Osteocyte (in vitro differentiated cells): Measurements from ENCODE around the gene YARS2. TPM values are rescaled to one million over a fixed set of nuclear protein-coding genes. Genes with fewer than 3 reads are reported as not detected.

Source experiments
- DNase-seq: peaks from one replicate; pipeline ENCODE4 v3.0.0; 2021; ENCODE audit warnings: mixed read lengths; ENCODE audit not compliant: unreplicated experiment; ENCODE audit errors: extremely low spot score
- H3K27ac Mint-ChIP-seq: one replicate; pipeline ENCODE4 v1.8.0; 2021; ENCODE audit warnings: mild to moderate bottlenecking, mixed read lengths; ENCODE audit not compliant: unreplicated experiment
- H3K27me3 Mint-ChIP-seq: one replicate; pipeline ENCODE4 v1.8.0; 2021; ENCODE audit warnings: mixed read lengths; ENCODE audit not compliant: unreplicated experiment
- H3K36me3 Mint-ChIP-seq: one replicate; pipeline ENCODE4 v1.8.0; 2021; ENCODE audit warnings: mixed read lengths; ENCODE audit not compliant: unreplicated experiment
- H3K4me1 Mint-ChIP-seq: one replicate; pipeline ENCODE4 v1.8.0; 2021; ENCODE audit warnings: mixed read lengths; ENCODE audit not compliant: unreplicated experiment
- H3K4me3 Mint-ChIP-seq: one replicate; pipeline ENCODE4 v1.8.0; 2021; ENCODE audit warnings: mild to moderate bottlenecking, moderate library complexity, mixed read lengths; ENCODE audit not compliant: unreplicated experiment
- H3K9me3 Mint-ChIP-seq: one replicate; pipeline ENCODE4 v1.8.0; 2021; ENCODE audit warnings: mixed read lengths; ENCODE audit not compliant: unreplicated experiment
- total RNA-seq: library from RNA; stranded (reverse); gene quantifications from 2 replicates; pipeline ENCODE4 v1.2.1, GENCODE V29; 2021
- TF ChIP-seq, protein P1 (sequence below): fragments of 200-600 bp; sonication (generic); IDR thresholded peaks from 2 replicates; pipeline ENCODE4 v1.5.0; 2021; ENCODE audit warnings: antibody characterized with exemption, mild to moderate bottlenecking, moderate library complexity

YARS2 gene
- total RNA-seq, 1 donor from 2014 or later: 13.6 TPM

DNA sequence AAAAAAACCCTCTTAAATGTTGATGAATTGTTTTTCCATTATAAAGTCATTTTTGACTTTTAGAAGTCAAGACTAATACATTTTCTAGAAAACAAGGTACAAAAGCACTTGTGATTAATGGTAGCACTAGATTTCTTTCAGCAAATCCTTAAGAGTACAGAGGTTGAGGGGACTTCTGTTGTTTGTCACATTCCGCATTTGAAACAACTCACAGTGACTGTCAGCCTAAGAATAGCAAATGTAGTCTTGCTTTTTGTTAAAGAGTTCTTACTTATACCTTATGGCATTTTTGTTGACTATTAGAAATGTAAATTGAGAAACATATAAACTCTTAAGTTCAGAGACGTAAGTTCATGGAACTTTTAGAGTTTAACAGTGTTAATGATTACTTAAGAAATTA, 16.4 kb downstream of the YARS2 start:
- Mint-ChIP-seq H3K4me3 (no peak overlapping the region), H3K36me3 (peaks cover 35% of the 10 kb centered on the region), H3K27ac (no peak overlapping the region), H3K27me3 (no peaks in the 10 kb centered on the region), H3K9me3 (no peaks in the 10 kb centered on the region), H3K4me1 (no peaks in the 10 kb centered on the region)
- DNase-seq: no peak
- TF ChIP-seq, protein P1, sequence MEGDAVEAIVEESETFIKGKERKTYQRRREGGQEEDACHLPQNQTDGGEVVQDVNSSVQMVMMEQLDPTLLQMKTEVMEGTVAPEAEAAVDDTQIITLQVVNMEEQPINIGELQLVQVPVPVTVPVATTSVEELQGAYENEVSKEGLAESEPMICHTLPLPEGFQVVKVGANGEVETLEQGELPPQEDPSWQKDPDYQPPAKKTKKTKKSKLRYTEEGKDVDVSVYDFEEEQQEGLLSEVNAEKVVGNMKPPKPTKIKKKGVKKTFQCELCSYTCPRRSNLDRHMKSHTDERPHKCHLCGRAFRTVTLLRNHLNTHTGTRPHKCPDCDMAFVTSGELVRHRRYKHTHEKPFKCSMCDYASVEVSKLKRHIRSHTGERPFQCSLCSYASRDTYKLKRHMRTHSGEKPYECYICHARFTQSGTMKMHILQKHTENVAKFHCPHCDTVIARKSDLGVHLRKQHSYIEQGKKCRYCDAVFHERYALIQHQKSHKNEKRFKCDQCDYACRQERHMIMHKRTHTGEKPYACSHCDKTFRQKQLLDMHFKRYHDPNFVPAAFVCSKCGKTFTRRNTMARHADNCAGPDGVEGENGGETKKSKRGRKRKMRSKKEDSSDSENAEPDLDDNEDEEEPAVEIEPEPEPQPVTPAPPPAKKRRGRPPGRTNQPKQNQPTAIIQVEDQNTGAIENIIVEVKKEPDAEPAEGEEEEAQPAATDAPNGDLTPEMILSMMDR: no peak

DNA sequence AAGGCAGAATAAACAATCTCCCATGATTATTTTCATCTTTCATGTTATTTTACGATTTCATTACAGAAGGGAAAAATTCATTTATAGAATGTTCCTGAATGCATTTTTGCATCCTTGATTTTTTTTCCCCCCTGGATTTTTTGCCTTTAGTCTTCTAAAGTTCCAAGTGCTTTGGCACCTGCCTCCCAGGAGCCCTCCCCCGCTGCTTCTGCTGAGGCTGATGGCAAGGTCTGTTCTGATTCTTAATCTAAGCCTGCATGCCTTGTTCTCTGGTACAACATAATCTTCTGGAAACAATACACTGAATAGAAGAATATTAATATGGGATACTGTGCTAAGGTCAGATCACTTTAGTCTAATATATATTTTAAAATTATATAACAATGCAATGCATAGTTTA, 18.0 kb downstream of the YARS2 start:
- DNase-seq: no peak
- Mint-ChIP-seq H3K4me1 (no peaks in the 10 kb centered on the region), H3K27ac (no peak overlapping the region), H3K36me3 (peaks cover 26% of the 10 kb centered on the region), H3K27me3 (no peaks in the 10 kb centered on the region), H3K9me3 (no peaks in the 10 kb centered on the region), H3K4me3 (no peak overlapping the region)
- TF ChIP-seq, protein P1: no peak

DNA sequence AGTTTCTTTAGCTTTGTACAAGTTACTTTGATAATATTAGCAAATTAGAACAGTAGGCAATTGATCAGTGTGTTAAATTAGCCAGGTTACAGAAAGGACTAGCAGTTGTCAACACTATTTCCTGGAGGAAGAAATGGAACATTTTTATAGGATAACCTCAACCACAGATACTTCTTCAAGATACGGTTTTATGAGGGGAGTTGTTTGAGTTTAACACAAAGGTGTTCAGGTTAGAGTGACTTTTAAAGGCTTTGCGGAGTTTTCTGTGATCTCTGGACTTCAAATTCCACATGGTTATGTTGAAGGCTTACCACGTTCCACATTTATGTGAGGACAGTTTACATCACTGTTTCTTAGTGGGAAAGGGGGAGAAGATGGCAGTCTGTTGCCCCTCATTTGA, 19.3 kb downstream of the YARS2 start:
- no peak for DNase-seq
- Mint-ChIP-seq H3K27ac (no peak overlapping the region), H3K9me3 (no peaks in the 10 kb centered on the region), H3K4me1 (no peaks in the 10 kb centered on the region), H3K36me3 (peaks cover 22% of the 10 kb centered on the region), H3K27me3 (no peaks in the 10 kb centered on the region), H3K4me3 (no peak overlapping the region)
- TF ChIP-seq, protein P1: no peak

DNA sequence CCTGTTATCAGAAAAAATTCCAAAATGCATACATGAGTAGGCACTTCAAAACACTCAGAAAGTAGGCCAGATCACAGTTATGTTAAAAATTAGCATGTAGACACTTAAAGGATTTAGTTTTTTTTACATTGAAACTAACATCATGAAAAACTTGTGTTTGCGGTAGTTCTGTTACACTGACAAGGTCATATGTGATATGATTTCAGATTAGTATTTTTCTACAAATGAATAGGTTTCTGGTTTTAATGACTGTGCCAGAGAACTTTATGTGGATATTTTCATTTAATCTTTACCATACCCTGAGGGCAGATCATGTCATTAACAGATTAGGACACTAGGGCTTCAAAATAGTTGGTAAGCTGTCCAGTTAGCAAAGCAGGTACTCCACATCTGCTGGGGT, 20.7 kb downstream of the YARS2 start:
- H3K9me3 Mint-ChIP-seq: no peaks in the 10 kb centered on the region
- no peak for DNase-seq
- no peak overlapping the region for H3K27ac Mint-ChIP-seq
- TF ChIP-seq, protein P1: no peak
- peaks cover 19% of the 10 kb centered on the region for H3K36me3 Mint-ChIP-seq
- no peaks in the 10 kb centered on the region for H3K4me1 Mint-ChIP-seq
- no peaks in the 10 kb centered on the region for H3K27me3 Mint-ChIP-seq
- H3K4me3 Mint-ChIP-seq: no peak overlapping the region

DNA sequence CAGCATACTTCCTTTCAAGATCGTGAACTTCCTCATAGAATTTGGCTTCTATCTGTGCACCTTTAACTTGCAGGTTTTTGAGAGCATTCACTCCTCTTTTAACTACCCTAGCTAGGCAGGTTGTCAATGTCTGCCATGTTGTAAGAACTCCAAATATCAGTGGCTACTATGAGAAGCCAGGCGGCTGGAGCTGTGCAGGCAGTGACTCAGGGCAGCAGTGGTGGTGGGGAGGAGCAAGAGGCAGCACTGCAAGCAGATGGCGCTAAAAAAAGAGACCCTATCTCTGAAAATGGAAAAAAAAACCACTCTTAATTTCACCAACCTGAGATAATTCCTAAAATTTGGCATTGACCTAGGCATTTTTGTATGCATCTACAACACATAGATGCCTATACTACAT, 28.5 kb downstream of the YARS2 start:
- no peaks in the 10 kb centered on the region for H3K27me3 Mint-ChIP-seq
- no peak for DNase-seq
- no peak overlapping the region for H3K27ac Mint-ChIP-seq
- no peak overlapping the region for H3K4me3 Mint-ChIP-seq
- H3K4me1 Mint-ChIP-seq: no peaks in the 10 kb centered on the region
- TF ChIP-seq, protein P1: no peak
- no peaks in the 10 kb centered on the region for H3K9me3 Mint-ChIP-seq
- H3K36me3 Mint-ChIP-seq: peaks cover 41% of the 10 kb centered on the region
